NCI-H2029 treated with DMSO at 0.1 percent for 48 hours (cell line): ENCODE data around the gene TFB2M.
"Not testable (repeated sequence)": the region's sequence is repeated elsewhere in the genome, so short reads cannot be mapped to it uniquely, and the experiment has no call there.

Experiments used
- DNase-seq: peaks from one replicate; lab custom pipeline; 2025; lab: John Stamatoyannopoulos, UW

TFB2M gene, protein sequence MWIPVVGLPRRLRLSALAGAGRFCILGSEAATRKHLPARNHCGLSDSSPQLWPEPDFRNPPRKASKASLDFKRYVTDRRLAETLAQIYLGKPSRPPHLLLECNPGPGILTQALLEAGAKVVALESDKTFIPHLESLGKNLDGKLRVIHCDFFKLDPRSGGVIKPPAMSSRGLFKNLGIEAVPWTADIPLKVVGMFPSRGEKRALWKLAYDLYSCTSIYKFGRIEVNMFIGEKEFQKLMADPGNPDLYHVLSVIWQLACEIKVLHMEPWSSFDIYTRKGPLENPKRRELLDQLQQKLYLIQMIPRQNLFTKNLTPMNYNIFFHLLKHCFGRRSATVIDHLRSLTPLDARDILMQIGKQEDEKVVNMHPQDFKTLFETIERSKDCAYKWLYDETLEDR

DNA sequence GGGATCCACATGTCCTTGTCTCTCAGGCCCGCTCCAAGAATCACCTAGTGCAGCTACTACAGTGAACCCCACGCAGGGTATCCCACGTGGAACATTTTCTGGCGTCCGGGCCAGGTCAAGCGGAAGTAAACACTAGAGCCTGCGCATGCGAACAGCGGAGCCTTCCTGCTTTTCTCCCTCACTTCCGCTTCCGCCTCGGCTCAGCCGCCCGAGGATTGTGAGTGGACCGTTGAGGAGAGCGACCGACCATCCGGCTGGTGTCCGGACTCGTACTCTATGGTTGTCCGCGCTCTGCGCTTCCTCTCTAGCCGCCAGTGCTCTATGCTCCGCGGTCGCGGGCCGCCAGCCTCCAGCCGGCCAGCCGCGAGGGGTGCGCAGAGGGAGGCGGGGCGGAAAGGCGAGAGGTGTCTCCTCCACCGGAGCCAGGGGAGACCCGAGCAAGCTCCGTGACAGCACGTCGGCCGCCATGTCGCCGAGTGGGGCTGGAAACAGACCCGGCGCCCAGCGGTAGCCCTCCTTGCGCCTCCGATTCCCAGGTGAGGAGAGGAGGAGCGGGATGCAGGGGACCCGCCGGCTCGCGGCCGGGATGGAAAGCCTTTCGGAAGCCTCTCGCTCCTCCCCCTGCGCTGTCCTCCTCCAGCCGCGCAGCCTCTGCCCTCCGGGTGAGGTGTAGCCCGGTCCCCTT is at the start of gene TFB2M, which contains the start of gene CNST:
TSS of gene TFB2M (minus strand) at position 134 of the 685 bp plus-strand sequence. CDS start at position 11, 123 bp downstream.
TSS of gene CNST (plus strand) at position 329 of the 685 bp plus-strand sequence. CDS start 25,107 bp downstream, outside the sequence.
- peak; percentile 85 for DNase-seq

DNA sequence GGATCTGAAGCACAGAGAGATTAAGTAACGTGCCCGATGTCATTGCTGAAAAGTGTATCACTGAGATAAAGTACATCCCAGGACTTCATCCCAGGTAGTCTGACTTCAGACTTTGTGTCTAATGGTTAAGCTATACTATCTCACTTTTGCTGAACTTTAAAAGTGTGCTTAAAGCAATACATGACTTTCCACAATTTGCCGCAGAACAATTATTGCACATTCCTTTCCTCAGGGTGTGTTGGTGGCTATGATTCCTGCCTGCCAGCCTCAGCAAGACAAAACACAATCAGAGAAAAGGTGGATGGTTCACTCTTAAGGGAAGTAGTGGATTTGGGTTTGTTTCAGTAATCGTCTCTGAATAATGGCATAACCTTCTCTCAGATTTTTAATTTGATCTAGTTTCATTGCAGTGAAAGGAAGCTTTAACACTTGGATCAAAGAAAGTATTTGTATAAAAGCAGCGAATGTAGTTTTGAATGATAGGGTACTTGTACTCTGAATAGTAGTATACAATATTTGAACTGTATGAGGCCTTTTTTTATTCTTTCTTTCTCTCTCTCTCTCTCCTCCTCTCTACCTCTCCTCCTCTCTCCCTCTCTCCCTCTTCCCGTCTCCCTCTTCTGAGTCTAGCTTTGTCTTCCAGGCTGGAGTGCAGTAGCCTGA is 47.2 kb upstream of the TFB2M start:
- no peak for DNase-seq

DNA sequence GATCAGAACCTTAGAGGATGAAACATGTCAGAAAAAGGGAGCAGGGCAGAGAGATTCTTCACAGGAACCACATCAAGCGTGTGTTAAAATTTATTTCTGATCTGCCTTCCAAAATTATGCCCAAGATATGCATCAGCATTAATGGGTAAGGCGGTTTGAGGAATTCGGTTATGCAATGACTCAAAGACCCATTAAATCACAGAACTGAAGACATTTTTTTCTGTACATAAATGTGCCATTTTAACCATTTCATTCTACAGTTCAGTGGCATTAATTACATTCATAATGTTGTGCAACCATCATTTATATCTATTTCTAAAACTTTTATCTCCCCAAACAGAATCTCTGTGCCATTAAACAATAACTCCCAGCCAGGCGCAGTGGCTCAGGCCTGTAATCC is 43.6 kb upstream of the TFB2M start:
- no peak for DNase-seq

DNA sequence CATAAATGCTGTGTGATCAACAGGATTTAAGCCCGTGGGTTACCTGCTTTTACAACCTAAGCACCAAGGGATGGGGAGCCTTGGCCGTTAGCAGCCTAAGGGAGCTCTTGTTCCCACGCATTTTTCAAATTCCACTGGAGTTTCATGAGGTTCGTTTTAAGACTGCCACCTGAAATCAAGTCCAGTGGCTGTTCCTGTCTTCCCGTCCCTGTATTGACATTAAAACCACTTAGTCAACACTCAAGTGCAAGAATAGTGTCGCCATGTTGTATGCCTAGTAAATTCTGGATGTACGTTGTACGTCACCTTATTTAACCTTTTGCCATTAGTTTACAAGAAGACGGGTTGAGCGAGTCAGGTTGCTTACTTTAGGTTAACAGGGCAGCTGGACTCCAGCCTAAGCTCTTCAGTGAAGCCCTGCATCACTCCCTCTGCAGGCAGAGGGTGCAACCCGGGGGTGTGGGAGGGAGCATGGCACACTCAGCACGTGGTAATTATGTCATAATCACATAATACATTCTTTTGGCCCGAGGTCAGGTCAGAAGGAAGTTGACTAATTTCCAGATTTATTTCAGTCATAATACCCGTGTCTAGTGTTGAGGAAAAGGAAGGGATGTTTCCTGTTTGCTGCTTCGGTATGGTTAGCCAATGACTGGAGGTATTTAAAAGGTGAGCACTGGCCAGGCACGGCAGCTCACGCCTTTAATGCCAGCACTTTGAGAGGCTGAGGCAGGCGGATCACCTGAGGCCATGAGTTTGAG is 42.7 kb upstream of the TFB2M start:
- peak; percentile 86 for DNase-seq

DNA sequence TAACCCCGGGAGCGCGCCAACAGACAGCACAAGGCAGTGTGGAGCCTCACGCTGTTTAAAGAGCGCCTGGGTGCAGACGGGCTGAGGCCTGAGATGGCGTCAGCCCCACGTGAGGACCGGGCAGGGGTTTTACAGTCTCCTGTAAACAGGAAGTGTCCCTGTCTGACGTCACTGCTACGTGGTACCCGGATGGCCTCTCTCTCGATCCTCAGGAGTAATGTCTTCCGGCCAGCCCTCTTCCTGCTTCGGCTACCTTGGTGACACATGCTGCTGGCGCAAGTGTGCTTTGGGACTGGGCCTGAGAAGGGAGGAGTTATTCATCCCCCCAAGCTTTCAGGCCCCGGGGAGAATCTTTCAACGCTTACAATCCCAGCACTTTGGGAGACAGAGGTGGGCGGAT is 41.4 kb upstream of the TFB2M start:
- no peak for DNase-seq

DNA sequence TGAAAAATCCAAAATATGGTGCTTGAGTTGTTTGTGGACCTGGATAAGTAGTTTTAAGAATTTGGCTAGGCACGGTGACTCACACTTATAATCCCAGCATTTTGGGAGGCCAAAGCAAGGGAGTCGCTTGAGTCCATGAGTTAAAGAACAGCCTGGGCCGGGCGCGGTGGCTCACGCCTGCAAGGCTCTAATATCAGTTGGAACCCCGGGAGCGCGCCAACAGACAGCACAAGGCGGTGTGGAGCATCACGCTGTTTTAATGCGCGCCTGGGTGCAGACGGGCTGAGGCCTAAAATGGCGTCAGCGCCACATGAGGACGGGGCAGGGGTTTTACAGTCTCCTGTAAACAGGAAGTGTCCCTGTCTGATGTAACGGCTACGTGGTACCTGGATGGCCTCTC is 39.2 kb upstream of the TFB2M start:
- DNase-seq: not testable (repeated sequence)

DNA sequence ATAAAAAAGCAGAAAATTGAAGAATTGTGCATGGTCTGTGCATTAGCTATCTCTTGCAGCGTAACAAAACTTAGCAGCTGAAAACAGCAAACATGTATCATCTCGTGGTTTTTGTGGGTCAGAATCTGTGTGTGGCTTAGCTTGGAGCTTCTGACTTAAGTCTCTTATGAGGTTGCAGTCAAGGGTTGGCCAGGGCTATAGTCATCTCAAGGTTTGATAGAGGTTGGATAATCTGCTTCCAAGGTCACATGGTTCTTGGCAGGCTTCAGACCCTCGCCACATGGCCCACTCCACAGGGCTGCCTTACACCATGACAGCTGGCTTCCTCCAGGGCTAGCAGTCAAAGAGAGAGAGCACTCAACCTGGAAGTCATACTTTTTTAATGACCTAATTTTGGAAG is 36.1 kb upstream of the TFB2M start:
- no peak for DNase-seq

DNA sequence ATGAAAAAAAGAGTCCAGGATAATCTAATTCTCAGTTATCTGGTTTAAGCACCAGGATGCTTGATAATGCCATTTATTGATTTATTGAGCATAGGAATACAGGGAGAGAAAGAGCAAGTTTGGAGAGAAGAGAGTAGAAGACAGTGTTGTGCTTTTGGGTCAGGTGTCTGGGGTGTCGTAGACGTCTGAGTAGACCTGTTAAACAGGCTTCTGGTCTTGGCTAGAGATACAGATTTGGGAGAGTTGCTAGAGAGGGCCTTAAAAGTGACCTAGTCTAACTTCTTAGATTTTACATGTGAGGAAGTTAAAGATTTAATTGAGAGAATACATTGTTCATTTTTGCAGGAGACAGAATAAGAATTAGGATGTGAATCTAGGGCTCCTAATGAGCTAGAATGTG is 34.5 kb upstream of the TFB2M start:
- no peak for DNase-seq

DNA sequence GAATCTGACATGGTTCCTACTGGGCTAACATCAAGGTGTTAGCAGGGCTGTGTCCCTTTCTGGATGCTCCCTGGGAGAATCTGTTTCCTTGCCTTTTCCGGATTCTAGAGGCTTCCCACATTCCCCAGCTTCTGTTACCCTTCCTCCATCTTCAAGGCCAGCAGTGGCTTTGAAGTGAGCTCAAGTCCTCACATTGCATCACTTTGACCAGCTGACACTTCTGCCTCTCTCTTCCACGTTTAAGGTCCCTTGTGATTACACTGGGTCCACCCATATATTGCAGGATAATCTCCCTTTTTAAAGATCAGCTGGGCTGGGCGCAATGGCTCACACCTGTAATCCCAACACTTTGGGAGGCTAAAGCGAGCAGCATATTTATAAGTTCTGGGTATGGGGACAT is 33.3 kb upstream of the TFB2M start:
- no peak for DNase-seq

DNA sequence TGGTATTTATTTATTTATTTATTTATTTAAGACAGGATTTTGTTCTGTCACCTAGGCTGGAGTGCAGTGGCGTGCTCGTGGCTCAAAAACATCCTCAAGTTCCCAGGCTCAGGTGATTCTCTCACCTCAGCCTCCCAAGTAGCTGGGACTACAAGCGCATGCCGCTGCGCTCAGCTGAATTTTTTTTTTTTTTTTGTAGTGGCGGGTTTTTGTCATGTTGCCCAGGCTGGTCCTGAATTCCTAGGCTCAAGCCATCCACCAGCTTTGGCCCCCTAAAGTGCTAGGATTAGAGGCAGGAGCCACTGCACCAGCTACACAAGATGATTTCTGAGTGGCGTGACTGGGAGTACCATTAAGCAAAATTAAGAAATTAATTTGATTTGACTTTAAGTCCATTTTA is 31.9 kb upstream of the TFB2M start:
- DNase-seq: no peak

DNA sequence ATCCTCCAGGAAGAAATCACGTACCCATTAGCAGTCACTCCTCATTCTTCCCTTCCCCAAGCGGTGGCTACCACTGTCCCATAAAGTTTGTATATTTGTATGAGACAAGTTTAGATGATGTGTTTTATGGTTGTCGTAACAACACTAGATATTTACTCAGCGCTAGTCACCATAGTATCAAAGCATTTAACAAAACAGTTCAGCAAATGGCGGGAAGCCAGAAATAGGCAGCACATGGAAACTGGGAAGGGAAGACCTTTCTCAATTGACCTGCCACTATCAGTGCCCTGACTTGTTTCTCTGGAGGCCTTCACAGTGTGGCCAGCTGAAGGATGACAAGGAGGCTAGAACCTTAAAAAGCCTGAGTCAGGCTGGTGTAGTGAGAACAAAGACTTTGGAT is 31.3 kb upstream of the TFB2M start:
- peak; percentile 6 for DNase-seq

DNA sequence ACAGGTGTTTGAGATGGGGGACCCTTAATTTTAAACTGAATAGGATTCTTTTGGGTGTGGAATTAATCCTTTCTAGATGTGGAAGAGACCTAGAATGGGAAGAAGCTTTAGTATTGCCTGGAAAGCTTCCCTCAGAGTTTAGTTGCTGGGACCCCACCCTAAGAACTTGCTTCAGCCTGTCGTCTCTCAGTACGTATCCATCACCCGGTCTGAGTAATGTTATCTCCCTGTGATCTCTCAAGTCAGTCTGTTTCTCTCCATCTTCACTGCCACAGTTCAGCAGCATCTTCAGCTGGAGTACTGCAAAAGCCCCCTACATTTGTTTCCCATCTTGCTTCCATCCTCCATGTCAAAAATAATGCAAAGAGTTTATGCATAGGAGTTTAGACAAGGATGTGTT is 29.1 kb upstream of the TFB2M start:
- no peak for DNase-seq

DNA sequence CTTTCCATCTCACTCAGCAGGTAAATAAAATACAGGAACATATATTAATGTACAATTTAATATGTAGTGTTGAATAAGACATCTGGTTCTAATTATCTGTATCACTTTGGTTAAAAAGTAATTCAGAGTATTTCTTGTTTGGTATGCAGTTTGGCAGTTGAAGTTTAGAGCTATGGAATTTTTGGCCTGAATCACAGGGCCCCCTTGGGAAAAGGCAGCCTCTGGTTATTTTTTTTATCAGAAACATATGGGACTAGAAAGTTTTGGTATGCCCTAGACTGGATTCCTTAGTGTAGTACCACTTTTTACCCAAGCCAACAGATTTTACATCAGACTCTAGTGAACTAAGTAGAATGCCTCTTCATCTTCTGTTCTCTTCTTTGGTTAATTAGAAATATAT is 26.6 kb upstream of the TFB2M start:
- no peak for DNase-seq

DNA sequence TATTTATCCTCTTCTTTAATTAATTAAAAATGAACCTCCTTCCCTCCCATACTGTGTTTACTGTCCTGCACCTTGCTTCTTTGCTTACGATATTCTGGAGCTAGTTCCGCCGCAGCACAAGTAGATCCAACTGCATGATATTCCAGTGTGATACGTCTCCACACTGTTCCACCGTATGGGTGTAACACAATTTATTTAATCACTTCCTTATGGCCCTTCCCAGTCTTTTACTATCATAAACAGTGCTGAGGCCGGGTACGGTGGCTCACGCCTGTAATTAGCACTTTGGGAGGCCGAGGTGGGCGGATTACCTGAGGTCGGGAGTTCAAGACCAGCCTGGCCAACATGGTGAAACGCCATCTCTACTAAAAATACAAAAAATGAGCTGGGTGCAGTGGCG is 25.9 kb upstream of the TFB2M start:
- no peak for DNase-seq

DNA sequence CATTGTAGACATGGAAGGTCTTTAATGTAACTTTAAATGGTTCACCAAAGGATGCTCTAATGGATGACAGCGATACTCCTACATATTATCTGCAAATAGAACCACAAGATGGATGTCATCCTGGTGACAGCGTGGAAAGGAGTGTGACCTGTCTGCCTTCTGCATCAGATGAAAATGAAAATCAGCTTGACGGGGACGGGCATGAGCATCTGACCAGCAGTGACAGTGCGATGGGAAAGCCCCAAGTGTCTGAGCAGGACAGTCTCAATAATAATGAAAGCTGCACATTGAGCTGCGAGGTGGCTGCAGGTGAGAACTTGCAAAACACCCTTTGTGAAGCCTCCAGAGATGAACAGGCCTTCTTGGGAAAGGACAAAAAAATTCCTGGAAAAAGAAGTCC is 25.4 kb upstream of the TFB2M start:
- no peak for DNase-seq

DNA sequence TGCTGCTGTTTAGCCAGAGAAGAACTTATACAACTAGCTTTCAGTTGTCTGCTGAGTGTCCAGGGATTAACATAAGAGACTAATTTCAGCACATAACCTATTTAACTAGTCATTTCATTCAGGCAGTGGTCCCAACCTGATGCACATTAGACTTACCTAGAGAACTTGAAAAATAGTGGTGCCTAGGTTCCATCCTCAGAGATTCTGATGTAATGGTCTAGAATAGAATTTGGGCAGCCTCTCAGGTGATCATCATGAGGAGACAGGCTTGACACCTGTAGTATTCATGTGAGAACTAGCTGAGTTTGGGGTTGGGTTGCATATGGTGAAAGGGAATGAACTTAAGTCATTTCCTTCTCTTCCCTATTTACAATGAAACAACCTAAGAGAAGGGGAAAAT is 25.0 kb upstream of the TFB2M start:
- no peak for DNase-seq

DNA sequence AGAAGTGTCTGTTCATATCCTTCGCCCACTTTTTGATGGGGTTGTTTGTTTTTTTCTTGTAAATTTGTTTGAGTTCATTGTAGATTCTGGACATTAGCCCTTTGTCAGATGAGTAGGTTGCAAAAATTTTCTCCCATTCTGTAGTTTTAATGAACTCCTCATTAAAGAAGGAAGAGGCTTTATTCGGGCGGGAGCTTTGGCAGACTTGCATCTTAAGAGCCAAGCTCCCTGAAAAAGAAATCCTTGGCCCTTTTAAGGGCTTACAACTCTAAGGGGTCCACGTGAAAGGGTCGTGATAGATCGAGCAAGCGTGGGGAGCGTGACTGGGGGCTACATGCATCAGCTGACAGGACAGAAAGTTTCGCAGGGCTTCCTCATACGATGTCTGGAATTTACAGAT is 23.9 kb upstream of the TFB2M start:
- not testable (repeated sequence) for DNase-seq

DNA sequence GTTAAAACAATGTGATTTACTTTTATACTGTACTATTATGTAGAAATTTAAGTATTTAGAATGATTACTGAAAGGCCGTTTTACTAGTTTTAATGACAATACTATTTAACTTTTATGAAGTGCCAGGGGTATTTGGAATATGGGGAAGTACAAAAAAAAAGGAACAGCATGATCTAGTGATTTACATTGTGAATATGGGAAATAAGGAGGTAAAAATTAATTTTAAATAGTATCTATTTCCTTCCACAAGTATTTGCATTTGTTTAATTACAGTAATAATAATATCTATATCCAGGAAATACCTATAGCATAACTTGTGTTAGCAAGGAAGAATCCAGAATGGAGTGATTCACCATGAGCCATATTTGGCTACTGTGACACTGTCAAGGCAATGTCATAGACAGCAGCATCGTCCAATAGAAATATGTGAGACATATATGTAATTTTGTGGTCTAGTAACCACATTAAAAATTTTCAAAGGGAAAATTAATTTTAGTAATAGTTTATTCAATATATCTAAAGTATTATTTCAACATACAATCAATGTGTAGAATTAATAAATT is 22.2 kb upstream of the TFB2M start:
- DNase-seq: no peak

DNA sequence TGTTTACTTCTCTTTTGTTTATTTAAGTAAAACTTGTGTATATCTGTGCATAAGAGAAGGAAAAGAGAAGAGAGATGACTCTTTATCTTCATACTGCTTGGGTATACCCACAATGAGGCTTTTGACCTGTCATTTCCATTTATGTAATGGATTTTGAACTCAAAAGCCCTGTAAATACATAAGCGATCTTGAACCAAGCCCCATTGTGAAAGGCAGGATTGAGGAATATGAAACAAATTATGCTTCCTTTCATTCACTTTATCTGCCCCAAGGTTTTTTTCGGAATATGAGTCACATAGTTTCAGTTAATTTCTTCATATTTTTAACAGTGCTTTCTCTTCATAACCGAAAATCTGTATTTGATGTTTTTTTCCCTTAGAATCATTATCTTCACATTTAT is 21.5 kb upstream of the TFB2M start:
- DNase-seq: no peak

DNA sequence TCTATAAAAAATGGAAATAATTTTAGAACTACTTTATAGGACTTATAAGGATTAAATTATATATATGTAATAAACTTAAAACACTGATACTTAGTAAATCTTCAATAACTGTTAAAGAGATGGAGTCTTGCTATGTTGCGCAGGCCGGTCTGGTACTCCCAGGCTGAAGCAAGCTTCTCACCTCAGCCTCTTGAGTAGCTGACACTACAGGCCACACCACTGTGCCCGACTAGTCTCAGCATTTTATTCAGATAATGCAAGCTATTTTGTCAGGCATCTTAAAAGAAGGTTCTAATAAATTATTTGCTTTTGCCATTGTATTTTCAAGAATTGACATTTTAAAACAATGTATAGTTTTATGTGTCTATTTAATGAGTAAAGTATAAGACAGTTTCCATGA is 21.0 kb upstream of the TFB2M start:
- no peak for DNase-seq

DNA sequence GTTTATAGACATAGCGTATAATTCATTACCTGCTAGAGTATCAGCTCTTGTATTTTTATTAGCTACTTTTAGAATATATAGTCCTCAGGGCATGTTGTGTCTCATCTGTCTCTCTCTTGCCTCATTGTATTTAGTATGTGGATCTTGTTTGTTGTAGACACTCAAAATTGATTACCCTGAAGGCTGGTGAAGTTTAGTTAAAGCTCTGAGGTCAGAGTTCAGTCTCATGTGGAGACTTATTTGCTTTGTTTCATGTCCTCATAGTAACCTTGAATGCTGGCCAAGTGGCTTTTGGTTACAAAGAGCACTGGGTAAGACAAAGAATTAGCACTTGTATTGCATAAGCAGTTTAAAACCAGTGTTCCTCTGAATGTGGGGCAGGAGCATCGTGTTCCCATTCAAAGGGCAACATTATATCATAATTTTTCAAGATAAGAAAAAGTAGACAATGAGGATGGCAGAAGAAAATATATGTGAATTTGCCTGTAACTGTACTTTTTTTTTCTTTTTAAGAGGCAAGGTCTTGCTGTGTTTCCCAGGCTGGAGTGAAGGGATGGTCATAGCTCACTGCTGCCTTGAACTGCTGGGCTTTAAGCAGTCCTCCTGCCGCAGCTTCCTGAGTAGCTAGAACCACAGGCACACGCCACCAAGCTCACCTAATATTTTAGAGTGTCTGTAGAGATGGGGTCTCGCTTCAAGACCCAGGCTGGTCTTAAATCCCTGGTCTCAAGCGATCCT is 17.6 kb upstream of the TFB2M start:
- peak; percentile 76 for DNase-seq
